DMS114 treated with DMSO at 0.1 percent for 48 hours (cell line): ENCODE results near the gene UNC5CL.
"Not testable (repeated sequence)": the region's sequence is repeated elsewhere in the genome, so short reads cannot be mapped to it uniquely, and the experiment has no call there.

ENCODE experiments used
- DNase-seq: peaks from one replicate; lab custom pipeline; 2025; ENCODE audit not compliant: unreplicated experiment; lab: John Stamatoyannopoulos, UW

Gene UNC5CL

GRCh38 chr6:41040940-41041536 lies 2.0 kb upstream of the UNC5CL start:
- DNase-seq: no peak

- no peak for DNase-seq
Measured at GRCh38 chr6:41040101-41040939, 1.3 kb upstream of the UNC5CL start.

DNA sequence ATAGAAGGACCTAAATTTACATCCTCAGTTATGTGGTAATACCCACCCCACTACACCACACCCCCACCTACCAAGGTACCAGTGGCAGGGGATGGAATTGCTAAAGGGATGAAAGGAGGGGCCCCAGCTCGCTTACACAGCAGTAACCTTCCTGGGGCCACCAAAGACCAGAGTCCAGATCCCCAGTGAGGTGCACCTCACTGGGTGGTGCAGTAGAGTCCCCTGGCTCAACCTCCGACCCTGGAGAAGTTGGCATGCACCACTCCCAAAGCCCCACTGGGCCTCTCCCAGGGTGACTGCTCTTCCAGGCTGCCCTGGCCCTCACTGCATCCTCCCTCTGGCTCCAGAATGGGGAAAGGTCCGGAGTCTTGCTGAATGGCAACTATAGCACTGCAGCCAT lies 816 bp downstream of the UNC5CL start:
- no peak for DNase-seq

GRCh38 chr6:41037107-41037900 lies 1.7 kb downstream of the UNC5CL start:
- no peak for DNase-seq

- no peak for DNase-seq
Measured at GRCh38 chr6:41036601-41037000, 2.4 kb downstream of the UNC5CL start.

DNA sequence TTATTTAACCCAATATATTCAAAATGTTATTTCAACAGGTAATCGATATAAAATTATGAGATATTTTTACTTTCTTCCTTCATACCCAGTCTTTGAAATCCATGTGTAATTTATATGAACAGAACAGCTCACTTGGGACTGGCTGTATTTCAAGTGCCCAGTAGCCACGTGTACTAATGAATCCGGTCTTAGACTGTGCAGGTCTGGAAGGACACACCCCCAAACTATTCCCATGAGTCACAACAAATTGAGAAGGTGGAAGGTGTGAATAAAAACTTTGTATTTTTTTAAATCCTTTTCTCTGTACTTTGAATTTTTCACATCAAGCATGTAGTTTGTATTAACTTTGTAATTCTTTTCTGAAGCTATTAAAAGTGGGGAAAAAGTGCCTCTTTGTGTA lies 2.8 kb downstream of the UNC5CL start:
- no peak for DNase-seq

- DNase-seq: no peak
Measured at GRCh38 chr6:41033776-41034175, 5.2 kb downstream of the UNC5CL start.

GRCh38 chr6:41032830-41033229 lies 6.2 kb downstream of the UNC5CL start:
- no peak for DNase-seq

DNA sequence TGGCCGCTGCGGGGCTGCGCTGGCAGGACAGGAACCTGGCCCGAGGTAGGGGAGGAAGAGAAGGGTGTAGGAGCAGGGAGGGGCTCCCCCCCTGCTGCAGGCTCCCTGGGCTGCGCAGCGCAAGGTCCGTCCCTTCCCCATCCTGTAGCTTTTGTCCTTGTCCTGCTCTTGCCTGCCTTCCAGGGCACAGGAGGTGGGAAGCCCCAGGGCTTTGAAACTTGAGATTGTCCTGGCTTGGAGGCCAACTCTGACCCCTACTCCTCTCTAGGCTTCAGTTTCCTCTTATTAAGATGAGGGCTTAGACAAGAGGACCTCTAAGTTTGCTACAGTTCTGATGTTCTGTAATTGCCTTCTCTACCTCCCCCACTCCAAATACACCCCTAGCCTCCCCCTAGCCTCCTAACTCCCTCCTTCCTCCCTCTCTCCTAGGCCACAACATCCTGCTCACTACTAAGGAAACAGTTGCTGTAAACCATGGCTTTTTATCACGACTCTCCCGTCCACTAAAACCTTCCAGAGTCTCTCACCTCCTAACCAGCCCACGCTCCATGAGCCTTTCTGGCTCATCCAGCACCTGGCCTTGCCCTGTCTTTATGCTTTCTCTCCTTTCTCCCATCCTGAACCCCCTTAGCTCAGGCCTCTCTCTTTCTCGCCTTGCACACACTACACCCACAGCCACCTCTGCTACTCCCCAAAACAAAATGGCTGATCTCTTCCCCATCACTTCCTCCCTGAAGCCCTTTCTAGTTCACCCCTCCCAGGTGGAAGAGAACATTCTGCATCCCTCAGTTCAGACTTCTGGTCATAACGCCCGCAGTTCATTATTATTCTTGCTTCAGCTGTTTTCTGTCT lies 10.2 kb downstream of the UNC5CL start:
- DNase-seq: no peak

DNA sequence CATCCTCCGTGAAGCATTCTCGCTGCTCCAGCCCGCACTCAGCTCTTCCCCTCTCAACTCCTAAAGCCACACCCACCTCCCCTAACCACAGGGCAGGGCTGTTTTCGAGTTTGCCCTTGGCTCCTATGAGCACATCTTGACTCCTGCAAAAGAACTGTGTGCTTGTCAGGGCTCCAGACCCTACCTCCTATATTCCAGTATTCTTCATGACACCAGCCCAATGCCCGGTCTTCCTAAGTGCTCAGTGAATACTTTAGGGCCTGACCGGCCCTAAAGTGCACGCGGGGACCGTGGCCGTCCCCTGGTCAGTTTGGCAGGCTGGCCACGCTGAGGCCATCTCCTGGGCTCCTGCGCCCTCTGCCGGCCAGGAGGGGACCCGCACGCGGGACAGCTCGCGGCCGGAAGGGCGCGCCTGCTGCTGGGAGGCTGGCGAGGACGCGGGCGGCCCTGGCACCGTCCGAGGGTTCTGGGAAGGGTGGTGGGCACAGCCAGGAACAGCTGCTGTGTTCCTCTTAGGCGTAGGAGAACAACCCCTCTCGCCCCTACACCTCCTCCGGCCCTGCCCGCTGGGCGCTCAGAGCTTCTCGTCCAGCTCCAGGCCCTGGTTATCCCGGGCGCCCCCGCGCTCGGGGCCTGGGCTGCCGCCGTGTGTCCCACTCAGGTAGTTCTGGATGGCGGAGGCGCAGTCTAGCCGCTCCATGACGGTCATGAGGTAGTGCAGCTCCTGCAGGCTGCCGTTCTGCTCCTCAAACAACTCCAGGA lies 11.0 kb downstream of the UNC5CL start:
- peak; percentile 76 for DNase-seq

GRCh38 chr6:41027241-41027640 lies 11.8 kb downstream of the UNC5CL start:
- DNase-seq: no peak

DNA sequence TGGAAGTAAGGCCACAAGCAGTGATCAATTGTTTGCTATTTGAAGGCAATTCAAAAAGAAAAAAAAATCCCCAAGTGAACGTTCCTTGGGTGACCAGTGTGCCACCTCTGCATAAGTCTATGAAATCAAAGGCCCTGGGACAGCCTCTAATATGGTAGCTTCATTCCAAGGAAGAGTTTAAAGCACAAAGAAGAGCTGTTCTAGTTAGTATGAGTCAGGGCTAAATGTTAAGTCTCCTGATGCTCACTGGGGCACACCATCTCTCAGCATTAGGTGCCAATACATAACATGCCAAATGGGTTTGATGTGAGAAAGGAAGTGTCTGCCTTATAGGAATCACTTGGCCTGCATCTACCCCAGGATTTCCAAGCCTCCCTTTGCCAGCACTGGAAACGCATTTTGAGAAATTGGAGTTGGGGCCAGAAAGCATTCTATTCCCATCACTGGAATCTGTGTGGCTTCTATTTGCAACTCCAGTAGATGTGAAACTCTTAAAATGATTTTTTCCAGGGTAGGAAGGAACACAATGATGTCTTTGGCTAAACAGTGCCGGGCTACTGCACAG lies 13.0 kb downstream of the UNC5CL start:
- no peak for DNase-seq

- DNase-seq: no peak
Measured at GRCh38 chr6:41023114-41023513, 15.9 kb downstream of the UNC5CL start.

DNA sequence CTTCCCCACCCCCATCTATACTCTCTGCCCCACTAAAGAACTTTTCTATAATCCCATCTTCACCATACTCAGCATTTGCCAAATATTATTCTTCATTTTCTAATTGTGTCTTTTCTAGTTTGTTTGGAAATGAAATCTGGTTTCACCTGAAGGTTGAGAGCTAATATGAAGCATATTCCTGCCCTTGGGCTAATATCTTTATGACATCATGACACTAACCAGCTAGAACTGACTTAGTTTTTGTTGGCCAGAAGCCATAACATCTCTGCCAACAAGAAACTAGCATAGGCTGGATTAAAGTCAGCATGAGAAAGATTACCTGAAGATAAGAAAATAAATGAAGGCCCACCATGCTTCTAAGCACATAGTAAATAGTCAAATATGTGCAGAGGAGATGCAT lies 16.7 kb downstream of the UNC5CL start:
- DNase-seq: no peak

GRCh38 chr6:41021832-41022231 lies 17.2 kb downstream of the UNC5CL start:
- DNase-seq: peak; percentile 24

DNA sequence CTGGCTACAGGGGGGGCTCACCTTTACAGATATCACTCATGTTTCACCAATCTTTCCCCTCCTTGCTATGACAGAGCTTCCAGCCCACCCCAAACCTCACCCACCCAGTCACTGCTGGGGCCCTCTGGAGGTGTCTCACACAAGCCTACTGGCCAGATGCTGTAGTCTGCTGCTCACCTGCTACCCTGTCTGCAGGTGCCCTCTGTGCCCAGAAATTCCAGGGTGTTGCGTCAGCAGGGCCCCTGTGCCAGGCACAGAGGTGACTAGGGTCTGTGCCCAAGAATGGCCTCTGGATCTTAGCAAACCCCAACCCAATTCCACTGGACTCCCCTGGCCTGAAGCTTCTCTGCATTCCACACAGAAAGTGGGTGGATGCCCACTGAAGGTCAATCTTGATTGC lies 21.4 kb downstream of the UNC5CL start:
- DNase-seq: no peak

GRCh38 chr6:41015860-41016259 lies 23.2 kb downstream of the UNC5CL start:
- DNase-seq: not testable (repeated sequence)

- no peak for DNase-seq
Measured at GRCh38 chr6:41014780-41015179, 24.2 kb downstream of the UNC5CL start.

GRCh38 chr6:41013466-41014153 lies 25.4 kb downstream of the UNC5CL start:
- DNase-seq: no peak
